WTC11 (cell line): ENCODE results near the gene RAD50.

Experiments
- ATF1 ChIP-seq: sonication (generic); formaldehyde crosslinking; IDR thresholded peaks from 2 replicates; pipeline ENCODE4 v1.8.1; 2023; ENCODE audit warnings: mild to moderate bottlenecking, moderate library complexity, missing genetic modification reagents
- E2F1 ChIP-seq: sonication (generic); formaldehyde crosslinking; IDR thresholded peaks from 2 replicates; pipeline ENCODE4 v1.8.0; 2022; ENCODE audit warnings: mild to moderate bottlenecking, missing genetic modification reagents
- E2F4 ChIP-seq: sonication (generic); formaldehyde crosslinking; IDR thresholded peaks from 2 replicates; pipeline ENCODE4 v1.8.1; 2022; ENCODE audit warnings: low read depth, mild to moderate bottlenecking, moderate library complexity, missing genetic modification reagents, borderline replicate concordance
- ELF4 ChIP-seq: sonication (generic); formaldehyde crosslinking; IDR thresholded peaks from 2 replicates; pipeline ENCODE4 v1.8.1; 2022; ENCODE audit warnings: low read depth, mild to moderate bottlenecking, moderate library complexity, missing genetic modification reagents
- ETV6 ChIP-seq: sonication (generic); formaldehyde crosslinking; IDR thresholded peaks from 2 replicates; pipeline ENCODE4 v1.8.1; 2022; ENCODE audit warnings: mild to moderate bottlenecking, missing genetic modification reagents
- FOXP1 ChIP-seq: sonication (generic); formaldehyde crosslinking; IDR thresholded peaks from 2 replicates; pipeline ENCODE4 v1.8.0; 2022; ENCODE audit warnings: missing genetic modification reagents, mild to moderate bottlenecking, moderate library complexity, borderline replicate concordance
- KAT7 ChIP-seq: sonication (generic); formaldehyde crosslinking; IDR thresholded peaks from 2 replicates; pipeline ENCODE4 v1.8.1; 2023; ENCODE audit warnings: missing genetic modification reagents, mild to moderate bottlenecking, borderline replicate concordance
- MAX ChIP-seq: sonication (generic); formaldehyde crosslinking; IDR thresholded peaks from 2 replicates; pipeline ENCODE4 v1.8.0; 2022; ENCODE audit warnings: mild to moderate bottlenecking, missing genetic modification reagents
- TEAD4 ChIP-seq: sonication (generic); formaldehyde crosslinking; IDR thresholded peaks from 2 replicates; pipeline ENCODE4 v1.8.0; 2022; ENCODE audit warnings: mild to moderate bottlenecking, missing genetic modification reagents
- USF2 ChIP-seq: sonication (generic); formaldehyde crosslinking; IDR thresholded peaks from 2 replicates; pipeline ENCODE4 v1.8.1; 2023; ENCODE audit warnings: mild to moderate bottlenecking, missing genetic modification reagents, moderate library complexity
- ZNF281 ChIP-seq: sonication (generic); formaldehyde crosslinking; IDR thresholded peaks from 2 replicates; pipeline ENCODE4 v1.8.0; 2023; ENCODE audit warnings: mild to moderate bottlenecking, missing genetic modification reagents
- TF ChIP-seq, protein P1 (sequence below): fragments of 200-600 bp; IDR thresholded peaks from 2 replicates; pipeline ENCODE4 v1.8.0; 2022; ENCODE audit warnings: antibody characterized with exemption

- TF ChIP-seq, protein P1, sequence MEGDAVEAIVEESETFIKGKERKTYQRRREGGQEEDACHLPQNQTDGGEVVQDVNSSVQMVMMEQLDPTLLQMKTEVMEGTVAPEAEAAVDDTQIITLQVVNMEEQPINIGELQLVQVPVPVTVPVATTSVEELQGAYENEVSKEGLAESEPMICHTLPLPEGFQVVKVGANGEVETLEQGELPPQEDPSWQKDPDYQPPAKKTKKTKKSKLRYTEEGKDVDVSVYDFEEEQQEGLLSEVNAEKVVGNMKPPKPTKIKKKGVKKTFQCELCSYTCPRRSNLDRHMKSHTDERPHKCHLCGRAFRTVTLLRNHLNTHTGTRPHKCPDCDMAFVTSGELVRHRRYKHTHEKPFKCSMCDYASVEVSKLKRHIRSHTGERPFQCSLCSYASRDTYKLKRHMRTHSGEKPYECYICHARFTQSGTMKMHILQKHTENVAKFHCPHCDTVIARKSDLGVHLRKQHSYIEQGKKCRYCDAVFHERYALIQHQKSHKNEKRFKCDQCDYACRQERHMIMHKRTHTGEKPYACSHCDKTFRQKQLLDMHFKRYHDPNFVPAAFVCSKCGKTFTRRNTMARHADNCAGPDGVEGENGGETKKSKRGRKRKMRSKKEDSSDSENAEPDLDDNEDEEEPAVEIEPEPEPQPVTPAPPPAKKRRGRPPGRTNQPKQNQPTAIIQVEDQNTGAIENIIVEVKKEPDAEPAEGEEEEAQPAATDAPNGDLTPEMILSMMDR = no peak
- TF ChIP-seq ELF4 (CRISPR knock-in tag) (no peak), MAX (CRISPR knock-in tag) (no peak), FOXP1 (CRISPR knock-in tag) (no peak), ATF1 (CRISPR knock-in tag) (no peak), KAT7 (CRISPR knock-in tag) (no peak), TEAD4 (CRISPR knock-in tag) (no peak), E2F1 (no peak), USF2 (CRISPR knock-in tag) (no peak), ZNF281 (CRISPR knock-in tag) (no peak), E2F4 (CRISPR knock-in tag) (no peak), ETV6 (CRISPR knock-in tag) (no peak)
Measured at GRCh38 chr5:132589467-132589866, 32.7 kb downstream of the RAD50 start.
